Measurements from ENCODE around the gene ARHGAP27. TPM values are rescaled to one million over a fixed set of nuclear protein-coding genes. Genes with fewer than 3 reads are reported as not detected.

The ARHGAP27 gene
- total and polyA plus RNA-seq, 2 experiments from 2014 or later = 0.59 to 3.4 TPM

DNA sequence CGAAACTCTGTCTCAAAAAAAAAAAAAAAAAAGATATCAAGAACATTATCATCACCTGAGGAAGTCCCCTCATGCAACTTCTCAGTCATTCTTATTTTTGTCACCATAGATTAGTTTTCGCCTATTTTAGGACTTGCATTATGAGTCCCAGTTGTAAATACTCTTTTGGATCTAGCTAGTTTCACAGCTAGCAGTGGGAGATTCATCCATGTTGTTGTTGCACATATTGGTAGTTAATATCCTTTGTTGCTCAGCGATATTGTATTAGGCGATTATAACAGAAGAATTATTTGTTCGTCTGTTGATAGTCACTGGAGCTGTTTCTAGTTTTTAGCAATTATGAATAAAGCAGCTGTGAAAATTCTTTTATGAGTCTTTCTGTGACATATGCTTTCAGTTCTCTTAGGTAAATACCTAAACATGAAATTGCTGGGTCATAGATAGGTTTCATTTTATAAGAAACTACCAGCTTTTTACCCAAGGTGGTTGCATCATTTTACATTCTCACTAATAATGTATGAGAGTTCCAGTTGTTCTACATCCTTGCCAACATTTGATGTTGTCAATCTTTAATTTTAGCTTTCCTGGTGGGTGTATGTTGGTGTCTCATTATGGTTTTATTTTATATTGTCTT, 75.2 kb downstream of the ARHGAP27 start:
- H3K4me2 ChIP-seq (ENCODE audit: unreplicated experiment) = no peak overlapping the region
- no peaks in the 10 kb centered on the region for H4K20me1 ChIP-seq (ENCODE audit: insufficient read depth)
- no peaks in the 10 kb centered on the region for H3K4me1 ChIP-seq (ENCODE audit: insufficient read depth)
- 85 to 88% methylated on average over 5 of the region's 5 CpGs for WGBS, 2 experiments (ENCODE audit: low coverage in 1 of 2, low lambda C conversion rate in 2 of 2, missing lambda C conversion rate in 2 of 2)
- H3K27me3 ChIP-seq (replicated peaks; ENCODE audit: insufficient read depth) = no peaks in the 10 kb centered on the region
- no peak overlapping the region for H2AFZ ChIP-seq
- no peaks in the 10 kb centered on the region for H3K9me2 ChIP-seq (ENCODE audit: insufficient read depth)
- H3K27ac ChIP-seq = no peak overlapping the region
- no peaks in the 10 kb centered on the region for H3F3A ChIP-seq (ENCODE audit: insufficient read depth)
- no peak overlapping the region for H3K9ac ChIP-seq
- no peak for DNase-seq
- no peak overlapping the region for H3K4me3 ChIP-seq
- H3K79me2 ChIP-seq (ENCODE audit: insufficient read depth) = no peaks in the 10 kb centered on the region
- no peaks in the 10 kb centered on the region for H3K9me3 ChIP-seq (ENCODE audit: low read depth)
- in situ Hi-C loops (cut with MboI) = no loop called here
- TF ChIP-seq EZH2 (IDR thresholded peaks at IDR 0.05; ENCODE audit: insufficient read depth, poor library complexity, severe bottlenecking) (no peak), EZH2phosphoT487 (IDR thresholded peaks at IDR 0.05; ENCODE audit: insufficient read depth, low read depth) (no peak)
- H3K36me3 ChIP-seq (ENCODE audit: low read depth) = no peaks in the 10 kb centered on the region

DNA sequence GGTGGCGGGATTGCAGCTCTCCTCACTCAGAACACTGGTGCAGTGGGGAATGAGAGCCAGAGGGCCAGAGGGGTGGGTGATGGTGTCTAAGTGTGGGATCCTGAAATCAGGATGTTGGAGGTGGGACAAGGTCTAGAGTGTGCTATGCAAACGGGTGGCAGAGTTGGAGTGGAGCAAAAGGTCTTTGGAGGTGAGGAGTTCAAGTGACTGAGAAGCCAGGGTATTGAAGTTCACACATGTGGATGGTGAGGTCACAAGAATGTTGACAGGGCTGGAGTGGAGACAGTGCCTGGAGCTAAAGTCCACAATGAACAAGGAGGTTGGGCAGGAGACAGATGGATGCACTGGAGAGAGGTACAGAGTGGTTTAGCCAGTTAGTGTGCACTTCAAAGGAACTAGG, 77.6 kb downstream of the ARHGAP27 start:
- no peaks in the 10 kb centered on the region for H4K20me1 ChIP-seq (ENCODE audit: insufficient read depth)
- no peak overlapping the region for H3K9ac ChIP-seq
- H2AFZ ChIP-seq = no peak overlapping the region
- no peak overlapping the region for H3K4me3 ChIP-seq
- H3F3A ChIP-seq (ENCODE audit: insufficient read depth) = no peaks in the 10 kb centered on the region
- H3K27ac ChIP-seq = no peak overlapping the region
- WGBS, 2 experiments (ENCODE audit: low coverage in 1 of 2, low lambda C conversion rate in 2 of 2, missing lambda C conversion rate in 2 of 2) = 59 to 64% methylated on average over 2 of the region's 2 CpGs
- no peaks in the 10 kb centered on the region for H3K27me3 ChIP-seq (replicated peaks; ENCODE audit: insufficient read depth)
- H3K4me2 ChIP-seq (ENCODE audit: unreplicated experiment) = no peak overlapping the region
- H3K9me3 ChIP-seq (ENCODE audit: low read depth) = no peaks in the 10 kb centered on the region
- H3K9me2 ChIP-seq (ENCODE audit: insufficient read depth) = no peaks in the 10 kb centered on the region
- H3K79me2 ChIP-seq (ENCODE audit: insufficient read depth) = no peaks in the 10 kb centered on the region
- no peak for DNase-seq
- no peaks in the 10 kb centered on the region for H3K4me1 ChIP-seq (ENCODE audit: insufficient read depth)
- TF ChIP-seq EZH2phosphoT487 (IDR thresholded peaks at IDR 0.05; ENCODE audit: insufficient read depth, low read depth) (no peak), EZH2 (IDR thresholded peaks at IDR 0.05; ENCODE audit: insufficient read depth, poor library complexity, severe bottlenecking) (no peak)
- in situ Hi-C loops (cut with MboI) = no loop called here
- H3K36me3 ChIP-seq (ENCODE audit: low read depth) = no peaks in the 10 kb centered on the region

DNA sequence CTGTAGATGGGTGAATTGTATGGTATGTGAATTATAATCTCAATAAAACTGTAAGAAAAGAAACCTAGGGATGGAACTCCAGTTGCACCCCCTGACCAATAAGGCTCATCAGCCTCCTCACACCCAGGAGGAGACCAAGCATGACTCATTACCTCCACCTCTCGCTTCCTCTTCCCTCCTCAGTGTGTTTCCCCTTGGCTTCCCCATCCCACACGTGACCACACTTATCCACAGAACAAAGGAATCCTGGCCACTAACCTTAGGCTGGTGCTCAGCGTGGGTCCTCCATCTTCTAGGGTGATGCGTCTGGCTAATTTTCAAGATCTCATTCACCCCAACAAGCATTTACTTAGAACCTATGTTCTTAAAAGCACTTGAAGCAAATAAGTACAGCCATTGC, 79.6 kb downstream of the ARHGAP27 start:
- Histone ChIP-seq H4K20me1 (ENCODE audit: insufficient read depth) (no peaks in the 10 kb centered on the region), H3K4me2 (ENCODE audit: unreplicated experiment) (no peak overlapping the region), H3K4me1 (ENCODE audit: insufficient read depth) (no peaks in the 10 kb centered on the region), H2AFZ (no peak overlapping the region), H3K9me2 (ENCODE audit: insufficient read depth) (no peaks in the 10 kb centered on the region), H3K79me2 (ENCODE audit: insufficient read depth) (no peaks in the 10 kb centered on the region), H3K27me3 (replicated peaks; ENCODE audit: insufficient read depth) (no peaks in the 10 kb centered on the region), H3K9me3 (ENCODE audit: low read depth) (no peaks in the 10 kb centered on the region), H3K27ac (no peak overlapping the region), H3K36me3 (ENCODE audit: low read depth) (no peaks in the 10 kb centered on the region), H3K9ac (no peak overlapping the region), H3K4me3 (no peak overlapping the region), H3F3A (ENCODE audit: insufficient read depth) (no peaks in the 10 kb centered on the region)
- in situ Hi-C loops (cut with MboI) = no loop called here
- TF ChIP-seq EZH2phosphoT487 (IDR thresholded peaks at IDR 0.05; ENCODE audit: insufficient read depth, low read depth) = no peak
- no peak for TF ChIP-seq EZH2 (IDR thresholded peaks at IDR 0.05; ENCODE audit: insufficient read depth, poor library complexity, severe bottlenecking)
- 86 to 90% methylated on average over 4 of the region's 4 CpGs for WGBS, 2 experiments (ENCODE audit: low coverage in 1 of 2, low lambda C conversion rate in 2 of 2, missing lambda C conversion rate in 2 of 2)
- DNase-seq = no peak

DNA sequence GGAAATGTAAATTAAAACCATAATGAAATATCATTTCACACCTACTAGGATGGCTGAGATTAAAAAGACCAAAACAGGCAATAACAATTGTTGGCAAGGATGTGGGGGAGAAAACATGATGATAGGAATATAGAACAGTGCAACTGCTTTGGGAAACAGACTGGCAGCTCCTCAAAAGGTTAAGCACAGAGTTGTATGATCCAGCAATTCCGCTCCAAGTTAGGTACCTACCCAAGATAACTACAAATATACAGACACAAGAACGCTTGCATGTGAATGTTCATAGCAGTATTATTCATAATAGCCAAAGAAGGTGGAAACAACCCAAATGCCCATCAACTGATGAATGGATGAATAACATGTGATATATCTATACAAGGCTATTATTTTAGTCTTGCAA, 80.8 kb downstream of the ARHGAP27 start:
- H3K36me3 ChIP-seq (ENCODE audit: low read depth) = no peaks in the 10 kb centered on the region
- in situ Hi-C loops (cut with MboI) = no loop called here
- H3K9me2 ChIP-seq (ENCODE audit: insufficient read depth) = no peaks in the 10 kb centered on the region
- peaks cover 4% of the 10 kb centered on the region for H3F3A ChIP-seq (ENCODE audit: insufficient read depth)
- no peak overlapping the region for H3K4me3 ChIP-seq
- no peaks in the 10 kb centered on the region for H3K27me3 ChIP-seq (replicated peaks; ENCODE audit: insufficient read depth)
- 95 to 98% methylated on average over 2 of the region's 2 CpGs for WGBS, 2 experiments (ENCODE audit: low coverage in 1 of 2, low lambda C conversion rate in 2 of 2, missing lambda C conversion rate in 2 of 2)
- no peak for DNase-seq
- H3K27ac ChIP-seq = no peak overlapping the region
- no peaks in the 10 kb centered on the region for H3K79me2 ChIP-seq (ENCODE audit: insufficient read depth)
- no peak overlapping the region for H3K9ac ChIP-seq
- peaks cover 4% of the 10 kb centered on the region for H3K4me1 ChIP-seq (ENCODE audit: insufficient read depth)
- H3K4me2 ChIP-seq (ENCODE audit: unreplicated experiment) = no peak overlapping the region
- H2AFZ ChIP-seq = no peak overlapping the region
- no peaks in the 10 kb centered on the region for H3K9me3 ChIP-seq (ENCODE audit: low read depth)
- TF ChIP-seq EZH2 (IDR thresholded peaks at IDR 0.05; ENCODE audit: insufficient read depth, poor library complexity, severe bottlenecking) = no peak
- no peak for TF ChIP-seq EZH2phosphoT487 (IDR thresholded peaks at IDR 0.05; ENCODE audit: insufficient read depth, low read depth)
- H4K20me1 ChIP-seq (ENCODE audit: insufficient read depth) = no peaks in the 10 kb centered on the region

Measured in GM23248 (cell line).